Activated CD8-positive, alpha-beta memory T cell treated with anti-CD3 and anti-CD28 coated beads for 24 hours (primary cell): ENCODE measurements around the gene SLC51A.
A peak's percentile ranks its signal among the peaks of the same experiment; 100 is the strongest.
"Not testable (repeated sequence)": the region's sequence is repeated elsewhere in the genome, so short reads cannot be mapped to it uniquely, and the experiment has no call there.

Source experiments
- DNase-seq: peaks from one replicate; pipeline ENCODE4 v3.0.0-alpha.2; 2020

Gene SLC51A

DNA sequence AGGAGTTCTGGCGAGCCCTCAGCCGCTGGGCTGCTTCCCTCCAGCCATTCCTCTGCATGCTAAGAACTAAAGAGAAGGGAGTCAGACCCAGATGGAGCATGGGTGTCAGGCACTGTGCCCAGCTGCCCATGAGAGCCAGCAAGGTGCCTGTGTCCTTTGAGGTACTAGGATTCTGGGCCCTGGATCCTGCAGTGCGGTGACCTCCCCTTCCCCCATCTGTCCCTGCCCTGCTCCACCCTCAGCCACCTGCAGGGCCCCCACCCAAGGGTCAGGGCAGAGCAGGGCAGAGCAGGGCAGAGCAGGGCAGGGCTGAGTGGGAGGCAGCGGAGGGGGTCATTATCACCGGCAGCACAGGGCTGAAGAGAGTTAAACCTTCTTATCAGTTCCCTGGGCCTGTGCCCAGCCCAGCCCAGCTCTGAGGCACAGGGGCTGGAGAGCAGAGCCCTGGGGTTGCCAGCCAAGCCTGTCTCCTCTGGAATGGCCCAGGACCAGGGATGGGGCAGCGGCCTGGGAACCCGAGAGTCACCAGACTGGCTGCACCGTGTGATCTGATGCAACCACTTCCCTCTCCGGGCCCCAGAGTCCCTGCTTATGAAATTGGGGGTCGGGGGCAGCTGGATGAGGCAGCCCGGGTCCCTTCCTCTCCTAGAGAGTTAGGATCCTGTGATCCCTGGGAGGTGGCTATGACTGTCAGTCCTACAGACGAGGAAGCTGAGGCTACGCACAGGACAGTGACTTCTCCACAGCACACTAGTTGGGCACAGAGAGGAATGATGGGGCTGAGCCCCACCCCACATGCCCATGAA lies 22.4 kb upstream of the SLC51A start:
- DNase-seq = no peak

DNA sequence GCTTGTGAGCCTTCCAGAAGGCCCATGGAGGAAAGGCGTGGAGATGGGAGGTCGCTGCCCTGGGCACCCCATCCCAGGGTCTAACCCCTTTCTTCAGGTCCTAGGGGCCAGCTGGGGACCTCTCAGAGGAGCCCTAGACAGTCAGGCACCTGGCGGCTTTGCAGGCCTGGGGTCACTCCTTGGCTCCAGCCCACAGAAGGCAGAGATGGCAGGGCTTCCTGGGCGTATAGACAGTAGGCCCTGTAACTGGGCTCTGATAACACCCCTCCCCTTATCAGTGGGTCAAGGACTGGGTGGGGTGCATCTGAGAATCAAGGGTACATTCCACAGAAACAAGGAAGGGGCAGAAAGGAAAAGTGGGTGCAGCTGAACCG lies 21.8 kb upstream of the SLC51A start:
- DNase-seq = no peak

DNA sequence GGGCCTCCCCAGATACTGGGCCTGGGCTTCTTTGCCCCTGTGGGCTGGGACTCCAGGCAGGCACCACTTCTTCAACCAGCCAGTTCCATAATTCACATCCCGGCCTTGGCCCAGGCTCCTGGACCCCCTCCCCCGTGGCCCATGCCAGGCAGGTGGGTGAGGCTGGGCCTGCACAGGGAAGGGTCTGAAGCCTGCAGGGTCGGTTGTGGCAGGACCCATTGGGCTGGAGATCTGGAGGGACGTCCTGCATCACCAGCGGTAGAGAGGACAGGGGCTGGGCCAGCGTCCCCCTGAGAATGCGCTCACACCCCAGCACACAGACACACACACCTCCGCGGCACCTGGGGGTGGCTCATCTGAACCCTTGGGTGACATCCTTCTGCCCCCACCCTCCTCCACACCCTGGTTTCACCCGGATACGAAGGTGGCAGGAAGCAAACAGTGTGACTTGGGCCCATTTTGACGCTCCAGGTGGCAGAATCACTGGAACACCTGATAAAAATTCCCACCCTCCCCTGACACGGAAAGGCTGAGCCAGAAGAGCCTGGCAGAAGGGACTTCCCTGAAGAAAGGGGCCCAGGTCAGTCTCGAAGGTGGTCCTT lies 20.6 kb upstream of the SLC51A start:
- DNase-seq = no peak

DNA sequence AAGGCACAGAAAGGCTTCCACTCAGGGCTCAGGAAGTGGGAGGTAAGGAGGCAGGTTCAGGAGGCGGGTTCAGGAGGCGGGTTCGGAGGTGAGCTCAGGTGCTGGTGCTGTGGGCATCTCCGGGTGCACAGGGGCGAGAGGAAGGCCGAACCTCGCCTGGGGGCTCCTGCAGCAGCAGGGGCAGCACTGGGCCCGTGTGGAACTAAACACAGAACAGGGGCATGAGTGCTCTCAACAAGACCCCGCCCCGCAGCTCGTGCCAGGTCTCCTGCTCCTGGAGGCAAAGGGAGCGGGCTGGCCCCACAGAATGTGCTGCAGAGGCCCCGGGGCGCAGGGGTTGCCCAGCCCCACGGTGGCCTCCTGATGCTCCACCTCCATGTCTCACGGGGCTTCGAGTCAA lies 18.8 kb upstream of the SLC51A start:
- DNase-seq = no peak

DNA sequence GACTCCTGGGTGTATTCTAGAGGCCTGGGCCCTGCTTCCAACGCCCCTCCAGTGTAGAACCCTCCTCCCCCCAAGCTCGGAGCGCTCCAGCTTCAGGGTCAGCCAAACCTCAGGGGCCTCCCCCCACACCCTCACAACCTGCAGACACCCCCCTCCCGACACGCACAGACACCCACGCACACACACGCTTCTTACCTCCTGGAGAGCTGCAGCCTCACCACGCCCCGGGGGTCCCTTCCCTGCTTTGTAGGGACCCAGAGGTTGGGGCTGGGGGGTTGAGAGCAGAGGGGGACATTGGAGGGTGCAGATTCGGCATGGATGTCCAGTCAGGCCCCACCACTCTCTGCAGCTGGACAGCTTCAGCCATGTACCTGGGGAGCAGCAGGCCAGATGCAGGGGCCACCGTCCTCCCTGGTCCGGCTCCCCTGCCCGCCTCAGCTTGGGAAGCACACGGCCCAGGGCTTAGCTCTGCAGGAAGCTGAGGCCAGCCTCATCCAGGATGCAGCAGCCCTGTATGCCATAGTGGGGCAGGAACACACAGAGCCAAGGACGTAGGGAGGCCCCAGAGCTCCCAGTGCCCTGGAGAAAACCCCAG lies 18.2 kb upstream of the SLC51A start:
- DNase-seq = no peak

DNA sequence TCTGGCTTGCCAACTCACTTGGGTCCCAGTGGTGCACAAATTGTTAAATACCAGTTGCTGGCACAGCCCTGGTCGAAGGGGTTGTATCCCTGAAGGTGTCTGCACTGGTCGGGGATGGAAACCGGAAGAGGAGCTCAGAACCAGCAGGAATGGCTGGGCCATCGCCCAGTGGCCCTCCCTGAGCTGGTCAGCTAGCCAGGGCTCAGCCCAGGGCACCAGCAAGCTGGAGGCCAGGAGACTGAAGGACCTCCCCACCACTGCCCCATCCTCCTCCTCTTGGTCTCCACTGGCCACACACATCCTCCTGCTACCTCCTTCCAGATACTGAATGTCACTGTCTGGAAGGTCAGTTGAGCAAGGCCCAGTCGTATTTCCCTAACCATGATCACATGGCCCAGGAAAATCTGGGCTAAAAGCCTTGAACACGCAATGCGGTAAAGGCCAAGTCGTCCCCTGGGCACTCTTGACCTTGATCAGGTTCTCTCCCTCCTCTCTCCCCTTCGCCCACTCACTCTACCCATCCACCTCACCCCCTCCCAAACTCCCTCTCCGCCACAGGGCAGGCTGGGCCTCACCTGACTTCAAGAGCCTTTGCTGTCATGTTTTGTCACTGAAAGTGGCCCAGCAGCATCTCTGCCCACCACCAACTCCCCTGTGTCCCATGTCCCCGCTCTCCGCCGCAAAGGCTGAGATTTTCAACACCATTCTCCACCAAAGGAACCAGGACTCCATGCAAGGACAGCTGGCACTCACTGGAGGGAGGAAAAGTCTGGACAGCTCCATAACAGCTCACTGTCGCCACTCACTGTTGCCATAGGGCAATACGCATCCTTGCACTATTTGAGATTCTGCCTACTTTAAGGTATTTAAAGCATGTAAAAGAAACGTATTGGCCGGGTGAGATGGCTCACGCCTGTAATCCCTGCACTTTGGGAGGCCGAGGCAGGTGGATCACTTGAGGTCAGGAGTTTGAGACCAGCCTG lies 17.3 kb upstream of the SLC51A start:
- no peak for DNase-seq

DNA sequence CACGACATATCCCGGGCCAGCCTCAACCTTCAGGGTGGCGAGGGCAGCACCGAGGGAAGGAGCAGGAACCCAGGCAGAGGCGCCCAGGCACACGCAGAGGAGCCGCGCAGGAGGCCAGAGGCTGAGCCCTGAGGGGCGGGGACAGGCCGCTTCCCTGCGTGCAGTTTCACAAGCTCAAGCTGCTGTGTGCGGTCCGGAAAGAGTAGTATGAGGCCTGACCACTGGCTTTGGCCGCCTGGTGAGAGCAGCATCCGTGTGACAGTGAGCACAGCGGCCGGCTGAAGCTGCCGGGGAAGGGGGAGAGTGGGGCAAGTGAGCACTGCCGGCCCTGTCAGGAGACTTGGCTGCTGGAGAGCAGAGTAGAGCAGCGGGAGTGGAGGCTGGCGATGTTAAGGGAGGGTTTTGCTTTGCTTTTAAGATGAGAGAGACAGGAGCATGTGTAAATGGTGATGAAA lies 13.8 kb upstream of the SLC51A start:
- no peak for DNase-seq

DNA sequence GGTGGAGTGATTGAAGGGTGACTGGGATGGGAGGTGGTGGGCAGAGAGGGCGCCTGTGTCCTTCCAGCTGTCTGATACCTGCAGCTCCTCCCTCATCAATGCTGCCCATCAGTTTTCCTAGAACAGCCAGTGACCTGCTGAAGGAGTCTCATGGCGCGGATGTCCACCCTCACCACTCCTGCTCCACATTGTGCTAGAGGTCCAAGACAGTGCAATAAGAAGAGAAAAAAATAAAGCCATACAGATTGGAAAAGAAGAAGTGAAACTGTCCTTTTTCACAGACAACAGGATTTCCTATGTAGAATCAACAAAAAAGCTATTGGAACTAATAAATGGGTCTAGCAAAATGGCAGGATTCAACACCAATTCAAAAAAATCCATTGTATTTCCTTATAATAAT lies 12.5 kb upstream of the SLC51A start:
- no peak for DNase-seq

DNA sequence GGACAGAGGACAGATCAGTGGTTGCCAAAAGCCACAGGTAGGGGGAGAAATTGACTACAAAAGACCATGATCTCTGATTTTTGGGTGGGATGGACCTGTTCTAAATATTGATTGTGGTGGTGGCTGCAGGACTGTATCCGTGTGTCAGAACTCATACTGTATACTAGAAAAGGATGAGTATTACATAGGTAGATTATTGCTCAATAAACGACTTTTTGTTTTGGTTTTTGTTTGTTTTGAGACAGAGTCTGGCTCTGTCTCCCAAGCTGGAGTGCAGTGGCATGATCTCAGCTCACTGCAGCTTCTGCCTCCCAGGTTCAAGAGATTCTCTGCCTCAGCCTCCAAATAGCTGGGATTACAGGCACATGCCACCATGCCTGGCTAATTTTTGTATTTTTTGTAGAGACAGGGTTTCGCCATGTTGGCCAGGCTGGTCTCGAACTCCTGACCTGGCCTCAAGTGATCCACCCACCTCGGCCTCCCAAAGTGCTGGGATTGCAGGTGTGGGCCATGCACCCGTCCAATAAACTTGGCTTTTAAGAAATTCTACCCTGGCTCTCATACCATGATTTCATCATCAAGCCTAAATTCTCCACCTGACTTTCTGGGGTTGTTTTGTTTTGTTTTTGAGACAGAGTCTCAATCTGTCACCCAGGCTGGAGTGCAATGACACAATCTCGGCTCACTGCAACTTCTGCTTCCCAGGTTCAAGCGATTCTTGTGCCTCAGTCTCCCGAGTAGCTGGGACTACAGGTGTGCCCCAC lies 10.7 kb upstream of the SLC51A start:
- not testable (repeated sequence) for DNase-seq

DNA sequence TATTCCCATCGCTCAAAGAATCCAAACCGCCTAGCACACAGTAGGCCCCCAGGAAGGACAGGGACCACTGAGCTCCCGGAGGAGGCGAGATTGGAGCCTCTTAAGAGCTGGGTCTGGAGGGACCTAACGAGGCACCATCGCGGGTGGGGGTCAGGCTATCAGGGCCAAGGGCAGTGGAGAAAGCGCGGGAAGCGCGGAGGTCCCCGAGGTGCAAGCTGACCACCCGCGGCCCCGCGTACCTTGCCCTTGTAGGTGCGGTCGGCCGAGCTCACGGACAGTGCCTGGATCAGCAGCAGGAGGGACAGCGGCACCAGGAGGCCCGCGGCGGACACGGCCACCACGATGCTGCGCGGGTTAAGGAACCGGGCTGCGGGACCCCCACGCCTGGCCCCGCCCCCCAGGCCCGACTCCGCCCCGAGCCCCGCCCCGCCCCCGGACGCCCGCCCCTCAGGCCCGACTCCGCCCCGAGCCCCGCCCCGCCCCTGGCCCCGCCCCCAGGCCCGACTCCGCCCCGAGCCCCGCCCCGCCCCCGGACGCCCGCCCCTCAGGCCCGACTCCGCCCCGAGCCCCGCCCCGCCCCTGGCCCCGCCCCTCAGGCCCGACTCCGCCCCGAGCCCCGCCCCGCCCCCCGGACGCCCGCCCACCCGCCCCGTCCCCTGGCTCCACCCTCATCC lies 9.0 kb upstream of the SLC51A start:
- DNase-seq = no peak

DNA sequence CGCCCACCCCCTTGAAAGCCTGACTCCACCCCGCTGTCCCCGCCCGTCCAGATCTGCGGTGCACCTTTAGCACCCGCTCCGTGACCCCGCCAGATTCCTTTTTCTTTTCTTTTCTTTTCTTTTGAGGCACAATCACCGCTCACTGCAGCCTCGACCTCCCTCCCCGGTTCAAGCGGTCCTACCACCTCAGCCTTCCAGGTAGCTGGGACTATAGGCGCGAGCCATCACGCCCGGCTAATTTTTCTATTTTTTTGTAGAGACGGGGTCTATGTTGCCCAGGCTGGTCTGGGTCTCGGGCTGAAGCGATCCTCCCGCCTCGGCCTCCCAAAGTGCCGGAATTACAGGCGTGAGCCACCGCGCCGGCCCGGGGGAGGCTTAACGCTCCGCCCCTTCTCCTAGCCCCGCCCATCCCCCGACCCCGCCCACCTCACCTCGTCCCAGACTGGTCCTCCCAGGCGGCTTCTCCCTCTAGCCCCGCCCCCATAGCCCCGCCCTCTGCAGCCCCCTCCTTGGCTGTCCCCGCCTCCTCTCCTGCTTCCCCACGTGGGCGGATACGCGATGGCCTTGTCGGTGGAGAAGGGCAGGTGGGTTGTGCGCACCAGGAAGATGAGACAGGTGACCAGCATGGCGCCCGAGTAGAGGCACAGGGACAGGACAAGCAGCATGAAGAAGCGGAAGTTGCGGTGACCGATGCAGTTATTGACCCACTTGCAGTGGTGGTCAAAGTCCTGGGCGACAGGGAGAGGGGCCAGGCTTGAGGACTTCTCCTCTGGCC lies 8.3 kb upstream of the SLC51A start:
- peak; percentile 78 for DNase-seq

DNA sequence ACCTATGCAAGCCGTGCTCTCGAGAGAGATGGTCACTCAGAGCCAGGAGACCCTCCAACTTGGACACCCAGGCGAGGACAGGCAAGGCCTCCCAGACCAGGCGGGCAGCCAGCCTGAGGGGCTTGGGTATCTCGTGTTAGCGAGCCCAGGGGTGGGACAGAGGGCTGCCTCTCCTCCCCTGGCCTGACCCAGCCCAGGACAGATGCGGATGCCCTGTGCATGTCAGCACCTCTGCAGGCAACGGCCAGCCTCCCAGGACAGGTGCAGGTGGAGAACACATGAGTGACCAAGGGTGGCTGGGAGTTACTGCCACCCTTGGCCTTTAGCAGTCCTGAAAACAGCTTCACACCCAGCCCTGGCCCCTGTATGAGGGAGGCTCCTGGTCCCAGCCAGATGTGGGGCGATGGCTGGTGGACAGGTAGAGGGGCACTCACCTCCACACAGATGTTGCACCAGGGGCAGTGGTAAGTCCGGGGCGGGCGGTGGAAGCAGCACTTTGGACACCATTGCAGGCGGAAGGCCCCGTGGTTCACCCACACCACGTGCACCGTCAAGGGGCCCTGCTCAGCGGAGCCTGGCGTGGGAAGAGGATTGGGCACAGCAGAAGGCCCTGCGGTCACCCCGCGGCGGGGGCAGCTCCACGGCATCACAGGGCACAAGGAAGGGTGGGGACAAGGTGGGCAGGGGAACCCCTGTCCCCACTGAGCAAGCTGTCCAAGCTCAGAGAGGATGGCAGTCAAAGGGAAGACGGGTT lies 7.2 kb upstream of the SLC51A start:
- DNase-seq = no peak

DNA sequence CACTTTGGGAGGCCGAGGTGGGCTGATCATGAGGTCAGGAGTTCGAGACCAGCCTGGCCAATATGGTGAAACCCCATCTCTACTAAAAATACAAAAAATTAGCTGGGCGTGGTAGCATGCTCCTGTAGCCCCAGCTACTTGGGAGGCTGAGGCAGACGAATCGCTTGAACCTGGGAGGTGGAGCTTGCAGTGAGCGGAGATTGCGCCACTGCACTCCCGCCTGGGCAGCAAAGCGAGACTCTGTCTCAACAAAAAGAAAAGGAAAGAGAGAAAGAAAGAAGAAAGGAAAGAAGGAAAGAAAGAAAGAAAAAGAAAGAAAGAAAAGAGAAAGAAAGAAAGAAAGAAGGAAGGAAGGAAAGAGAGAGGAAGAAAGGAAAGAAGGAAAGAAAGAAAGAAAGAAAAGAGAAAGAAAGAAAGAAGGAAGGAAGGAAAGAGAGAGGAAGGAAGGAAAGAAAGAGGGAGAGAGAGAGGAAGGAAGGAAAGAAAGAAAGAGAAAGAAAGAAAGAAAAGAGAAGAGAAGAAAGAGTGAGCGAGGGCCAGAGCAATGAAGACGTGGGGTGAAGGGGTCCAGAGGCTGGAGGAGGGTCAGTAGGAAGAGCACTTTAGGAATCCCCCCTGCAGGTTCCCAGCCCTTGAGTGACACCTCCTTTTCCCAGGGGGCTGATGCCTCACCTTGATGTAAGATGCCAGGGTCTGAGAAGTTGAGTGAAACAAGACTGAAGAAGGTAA lies 6.2 kb upstream of the SLC51A start:
- DNase-seq = not testable (repeated sequence)

DNA sequence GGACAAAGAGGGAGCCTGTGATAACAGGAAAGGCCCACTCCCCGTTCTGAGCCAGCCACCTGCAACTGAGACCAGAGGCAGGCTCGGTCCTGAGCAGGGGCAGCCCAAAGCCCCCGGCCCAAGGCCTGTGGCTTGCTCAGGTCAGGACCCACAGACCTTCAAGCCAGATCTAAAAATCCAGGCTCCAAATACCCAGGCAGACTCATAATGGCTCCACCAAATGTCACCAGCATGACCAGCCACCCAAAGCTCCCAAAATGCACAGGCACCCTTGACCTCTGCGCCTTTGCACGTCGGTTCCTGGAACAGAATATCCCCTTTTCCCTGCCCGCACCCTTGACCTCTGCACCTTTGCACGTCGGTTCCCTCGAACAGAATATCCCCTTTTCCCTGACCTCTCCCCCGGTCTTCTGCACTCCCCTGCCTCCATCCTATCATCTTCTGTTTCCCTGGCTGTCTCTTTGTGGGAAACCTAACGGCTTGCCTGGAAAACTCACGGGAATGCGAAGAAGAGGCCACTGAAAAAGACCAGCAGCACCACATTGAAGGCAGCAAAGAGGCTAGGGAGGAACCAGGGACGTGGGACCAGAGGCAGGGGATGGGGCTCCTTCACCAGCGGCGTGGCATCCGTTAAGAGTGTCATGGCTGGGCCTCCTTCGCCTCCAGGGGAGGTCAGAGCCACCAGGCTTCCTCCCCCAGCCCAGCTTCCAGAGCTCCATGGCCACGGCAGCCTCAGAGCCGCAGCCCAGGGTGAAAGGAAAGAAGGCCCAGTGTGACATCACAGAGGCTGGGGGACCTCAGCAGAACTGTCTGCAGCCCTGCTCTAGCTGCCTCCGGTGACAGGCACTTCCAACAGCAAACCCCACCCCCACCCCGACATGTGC lies 5.4 kb upstream of the SLC51A start, which contains the start of gene ZDHHC19:
Gene ZDHHC19, minus strand, starts transcription at position 728 of the 884 bp plus-strand sequence. Its CDS starts 85 bp downstream, at position 643.
- no peak for DNase-seq

DNA sequence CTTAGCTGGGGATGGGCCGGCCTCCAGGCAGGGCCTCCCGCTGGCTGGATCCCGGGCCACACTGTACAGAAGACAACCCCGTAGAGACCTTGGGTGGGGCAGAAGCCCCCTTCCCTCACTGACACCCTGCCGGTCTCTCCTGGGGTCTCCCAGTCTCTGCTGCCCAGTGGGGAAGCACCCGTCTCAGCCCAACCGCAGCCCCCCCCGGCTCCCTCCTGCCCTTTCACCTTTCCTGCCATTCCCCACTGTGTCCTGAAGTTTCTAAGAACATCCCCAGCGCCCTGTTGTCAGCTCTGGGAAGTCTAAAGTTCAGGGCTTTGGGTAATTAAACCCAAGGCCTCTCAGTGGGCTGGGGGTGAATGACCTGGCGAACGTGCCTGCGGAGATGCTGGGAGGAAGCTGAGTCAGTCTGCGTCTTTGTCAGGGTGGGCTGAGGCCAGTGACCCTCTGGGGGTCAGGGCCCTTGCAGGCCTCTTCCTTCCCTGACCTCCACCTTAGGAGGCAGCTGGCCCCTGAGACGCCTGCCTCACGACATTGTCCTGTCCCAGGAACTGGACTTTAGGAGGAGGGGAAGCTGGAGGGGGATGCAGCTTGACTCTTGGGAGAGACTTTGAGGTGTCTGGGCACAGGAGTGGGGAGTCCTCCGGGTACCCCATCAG lies 1.4 kb upstream of the SLC51A start:
- no peak for DNase-seq

DNA sequence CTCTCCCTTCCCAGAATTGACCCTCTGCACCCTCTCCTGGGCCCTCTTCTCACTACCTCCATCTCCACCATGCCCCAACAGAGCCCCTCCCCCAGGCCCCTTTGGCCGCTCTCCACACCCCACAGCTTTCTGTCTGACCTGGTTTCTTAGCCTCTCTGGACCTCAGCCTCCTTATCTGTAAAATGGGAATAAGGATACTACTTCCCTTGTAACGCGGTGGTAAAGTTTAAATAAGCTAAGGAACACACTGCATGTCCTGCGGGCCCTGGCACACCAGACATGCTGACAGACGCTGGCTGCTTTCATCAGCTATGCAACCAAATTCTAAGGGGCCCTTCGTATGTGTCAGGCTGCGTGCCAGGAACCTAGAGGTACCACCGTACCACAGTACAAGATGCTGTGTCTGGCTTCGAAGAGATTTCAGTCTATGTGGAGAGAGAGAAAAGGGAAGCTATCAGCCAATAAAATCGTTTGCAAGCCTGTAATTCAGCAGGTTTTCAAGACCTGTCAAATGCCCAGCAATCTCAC lies 777 bp upstream of the SLC51A start:
- DNase-seq = no peak

DNA sequence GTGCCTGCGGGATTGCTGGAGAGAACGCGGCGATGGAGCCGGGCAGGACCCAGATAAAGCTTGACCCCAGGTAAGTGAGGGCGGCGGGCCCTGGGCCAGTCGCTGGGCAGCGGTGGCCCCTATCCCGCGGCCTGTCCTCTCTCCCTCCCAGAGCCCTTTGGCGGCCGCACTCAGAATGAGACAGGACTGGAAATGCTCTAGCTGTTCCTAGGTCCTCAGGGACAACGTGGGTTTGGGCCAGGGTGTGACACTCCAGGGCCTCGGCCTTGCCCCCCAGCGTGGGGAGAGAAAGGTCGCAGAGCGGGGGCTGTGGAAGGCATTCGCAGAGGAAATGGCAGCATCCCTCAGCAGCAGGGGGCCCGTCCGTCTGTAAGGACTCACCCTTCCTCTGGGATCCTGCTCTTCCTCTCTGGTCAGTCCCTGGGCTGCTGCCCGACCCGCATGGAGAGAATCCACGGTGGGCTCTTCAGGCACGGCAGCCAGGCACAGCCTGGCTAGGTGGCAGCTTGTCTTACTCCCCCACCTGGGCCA lies 412 bp downstream of the SLC51A start:
- no peak for DNase-seq
